Measurements from ENCODE around the gene FYN.
A peak's percentile ranks its signal among the peaks of the same experiment; 100 is the strongest.

The FYN gene

DNA sequence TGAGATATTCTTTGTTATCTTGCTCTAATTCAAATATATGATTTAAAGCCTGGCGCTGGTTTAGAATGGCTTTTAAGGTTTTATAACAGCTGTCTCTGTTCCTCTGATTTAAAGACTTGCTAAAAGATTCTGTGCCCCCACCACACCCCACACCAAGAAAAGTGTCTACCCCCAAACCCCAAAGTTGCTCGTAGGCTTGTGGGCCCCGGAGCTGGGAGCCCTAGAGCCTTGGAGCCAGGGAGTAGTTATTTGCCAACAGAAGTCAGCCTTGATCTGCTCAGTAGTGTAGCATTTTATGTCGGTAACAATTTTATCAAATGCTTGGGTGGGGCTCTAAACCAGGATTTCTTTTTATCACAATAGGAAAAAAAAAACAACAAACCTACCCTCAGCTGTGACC, 162.3 kb downstream of the FYN start:
- H3K27ac ChIP-seq = no peak overlapping the region
- TF ChIP-seq ZFX (IDR thresholded peaks at IDR 0.05) = no peak
- no peak for TF ChIP-seq CTCF (conservative IDR thresholded peaks at IDR 0.05)

GRCh38 chr6:111710439-111710838, 162.8 kb downstream of the FYN start:
- H3K27ac ChIP-seq = no peak overlapping the region
- TF ChIP-seq ZFX (IDR thresholded peaks at IDR 0.05) (no peak), CTCF (conservative IDR thresholded peaks at IDR 0.05) (no peak)

DNA sequence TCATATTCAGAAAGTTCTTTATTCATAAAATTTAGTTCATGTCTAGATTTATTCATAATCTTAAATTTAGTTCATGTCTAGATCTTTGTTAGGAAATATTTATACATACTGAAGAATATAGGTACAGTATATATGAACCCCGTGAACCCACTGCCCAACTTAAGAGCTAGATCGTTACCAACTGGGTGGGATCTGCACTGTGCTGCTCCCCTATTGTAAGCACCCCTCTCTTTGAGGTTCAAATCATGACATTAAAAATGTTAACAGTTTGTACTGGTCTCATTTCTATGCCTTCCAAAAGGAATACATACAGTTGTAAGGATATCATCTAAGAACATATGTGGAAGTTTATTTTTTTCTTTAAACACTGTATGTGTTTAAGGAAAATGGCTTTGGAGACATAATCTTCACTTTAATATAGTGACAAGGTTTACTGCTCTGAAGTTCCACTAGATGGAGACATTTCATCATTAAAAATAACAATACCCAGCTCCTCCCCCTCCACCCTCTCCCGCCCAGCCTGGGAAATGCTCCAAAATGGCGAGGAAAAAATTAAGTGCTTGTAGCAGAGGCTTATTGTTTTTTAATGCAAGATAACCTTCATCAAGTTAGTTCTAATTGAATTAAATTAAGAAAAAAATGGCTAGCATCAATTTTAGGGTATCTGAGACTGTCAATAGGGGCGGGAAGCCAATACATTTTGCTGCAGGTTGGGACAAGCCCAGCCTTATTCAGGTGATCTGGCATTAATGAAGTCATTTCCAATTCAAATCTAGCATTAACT, 163.4 kb downstream of the FYN start:
- H3K27ac ChIP-seq = no peak overlapping the region

DNA sequence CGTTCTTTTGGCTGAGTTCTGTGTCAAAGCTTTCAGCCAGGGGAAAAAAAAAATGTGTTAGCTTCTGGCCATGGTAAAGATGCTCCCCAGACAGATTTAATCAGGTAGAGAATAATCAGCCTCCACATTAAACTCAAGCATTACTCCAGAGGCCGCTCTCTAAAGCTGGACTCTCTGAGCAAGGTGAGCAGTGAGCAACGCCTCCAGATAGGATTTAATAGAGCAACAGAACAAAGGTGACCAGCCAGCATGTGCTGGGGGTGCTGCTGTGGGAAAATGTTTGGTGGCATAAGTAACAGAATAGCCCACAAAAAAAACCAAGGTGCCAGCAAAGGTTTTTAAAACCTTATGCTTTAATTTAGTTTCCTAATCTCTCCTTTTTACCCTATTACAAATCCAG, 164.1 kb downstream of the FYN start:
- no peak overlapping the region for H3K27ac ChIP-seq
- TF ChIP-seq ZFX (IDR thresholded peaks at IDR 0.05) (no peak), CTCF (conservative IDR thresholded peaks at IDR 0.05) (no peak)

More for the DNA sequence above, 163.4 kb downstream of the FYN start:
- TF ChIP-seq CTCF (conservative IDR thresholded peaks at IDR 0.05) (peak; percentile 74), ZFX (IDR thresholded peaks at IDR 0.05) (no peak)

- TF ChIP-seq CTCF (conservative IDR thresholded peaks at IDR 0.05) = no peak
- TF ChIP-seq ZFX (IDR thresholded peaks at IDR 0.05) = no peak
- no peak overlapping the region for H3K27ac ChIP-seq
Observed at GRCh38 chr6:111707773-111708172, 165.5 kb downstream of the FYN start.

DNA sequence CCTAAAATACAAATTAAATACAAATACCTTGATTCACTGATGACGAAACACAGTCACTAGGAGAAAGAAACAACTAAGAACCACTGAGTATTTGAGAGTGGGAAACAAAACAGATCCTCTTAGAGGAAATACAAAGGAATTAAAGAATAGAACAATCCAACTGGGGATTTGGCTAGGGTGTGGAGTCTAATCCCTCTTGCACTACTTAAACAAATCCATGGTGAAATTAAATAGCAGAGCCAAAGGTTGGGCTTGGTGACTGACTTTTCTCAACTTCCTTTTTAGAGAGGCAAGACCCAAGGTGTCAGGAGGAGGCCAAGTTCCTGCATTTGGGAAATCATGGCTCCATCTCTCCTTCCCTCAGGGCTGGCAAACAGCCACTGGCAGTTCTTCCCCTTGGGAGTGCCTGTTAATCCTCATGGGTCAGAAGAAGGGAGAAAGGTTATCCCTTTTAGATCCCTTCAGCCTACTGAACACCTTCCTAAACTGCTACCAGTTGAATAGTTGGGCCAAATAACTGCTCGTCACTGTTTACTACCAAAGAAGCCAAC, 166.3 kb downstream of the FYN start:
- TF ChIP-seq ZFX (IDR thresholded peaks at IDR 0.05) (no peak), CTCF (conservative IDR thresholded peaks at IDR 0.05) (no peak)
- H3K27ac ChIP-seq = no peak overlapping the region

GRCh38 chr6:111703723-111704122, 169.5 kb downstream of the FYN start:
- TF ChIP-seq CTCF (conservative IDR thresholded peaks at IDR 0.05) = no peak
- H3K27ac ChIP-seq = no peak overlapping the region

Data from C4-2B (cell line).